GM19455 (cell line): ENCODE results near the gene CCDC69.
A peak's percentile ranks its signal among the peaks of the same experiment; 100 is the strongest.
"Not testable (repeated sequence)": the region's sequence is repeated elsewhere in the genome, so short reads cannot be mapped to it uniquely, and the experiment has no call there.

Experiments
- ATAC-seq: cut with Tn5 transposase; IDR thresholded peaks from one replicate; pipeline ENCODE4 v1.9.1; 2021; ENCODE audit not compliant: unreplicated experiment

CCDC69 gene

GRCh38 chr5:151223447-151224264 lies at the start of gene CCDC69:
Gene CCDC69, minus strand, starts transcription at chr5:151224092. Its CDS starts 122 bp downstream, at chr5:151223970.
- ATAC-seq: peak; percentile 74

- no peak for ATAC-seq
These were observed 47.4 kb upstream of the CCDC69 start for GRCh38 chr5:151271336-151271735.

- ATAC-seq: peak; percentile 78
These were observed 46.7 kb upstream of the CCDC69 start for GRCh38 chr5:151270599-151270998.

- no peak for ATAC-seq
These were observed 43.8 kb upstream of the CCDC69 start for GRCh38 chr5:151267491-151268260.

- ATAC-seq: no peak
These were observed 40.2 kb upstream of the CCDC69 start for GRCh38 chr5:151264113-151264512.

GRCh38 chr5:151262532-151262931 lies 38.6 kb upstream of the CCDC69 start:
- no peak for ATAC-seq

GRCh38 chr5:151259931-151260330 lies 36.0 kb upstream of the CCDC69 start:
- ATAC-seq: no peak

GRCh38 chr5:151258816-151259215 lies 34.9 kb upstream of the CCDC69 start:
- no peak for ATAC-seq

GRCh38 chr5:151258201-151258611 lies 34.3 kb upstream of the CCDC69 start:
- no peak for ATAC-seq

- ATAC-seq: peak; percentile 26
These were observed 33.9 kb upstream of the CCDC69 start for GRCh38 chr5:151257731-151258181.

- ATAC-seq: peak; percentile 36
These were observed 31.9 kb upstream of the CCDC69 start for GRCh38 chr5:151255621-151256286.

- not testable (repeated sequence) for ATAC-seq
These were observed 31.1 kb upstream of the CCDC69 start for GRCh38 chr5:151254990-151255389.

GRCh38 chr5:151254556-151254955 lies 30.7 kb upstream of the CCDC69 start:
- ATAC-seq: no peak

- no peak for ATAC-seq
These were observed 29.7 kb upstream of the CCDC69 start for GRCh38 chr5:151253605-151253950.

GRCh38 chr5:151252762-151253604 lies 29.1 kb upstream of the CCDC69 start, which contains the start of gene GM2A:
Gene GM2A, plus strand, starts transcription at chr5:151253185. Its CDS starts 32 bp downstream, at chr5:151253217.
- peak; percentile 74 for ATAC-seq

GRCh38 chr5:151251621-151252020 lies 27.7 kb upstream of the CCDC69 start:
- ATAC-seq: no peak

- ATAC-seq: no peak
These were observed 27.2 kb upstream of the CCDC69 start for GRCh38 chr5:151251001-151251551.

- no peak for ATAC-seq
These were observed 26.6 kb upstream of the CCDC69 start for GRCh38 chr5:151250346-151251000.

- no peak for ATAC-seq
These were observed 25.4 kb upstream of the CCDC69 start for GRCh38 chr5:151249281-151249680.

- ATAC-seq: no peak
These were observed 24.8 kb upstream of the CCDC69 start for GRCh38 chr5:151248651-151249050.
